Measurements from ENCODE around the gene PPA1. TPM values are rescaled to one million over a fixed set of nuclear protein-coding genes. Genes with fewer than 3 reads are reported as not detected.

The PPA1 gene
- total RNA-seq: 405 and 419 TPM in 2 replicates

GRCh38 chr10:70233109-70233938 lies at the start of gene PPA1:
PPA1 (minus strand) TSS chr10:70233429; CDS start chr10:70233327, 102 bp downstream.
- H3K27me3 Mint-ChIP-seq (ENCODE audit: low read depth): no peaks in the 10 kb centered on the region
- DNase-seq (ENCODE audit: low spot score): peak; percentile 98
- H3K4me1 Mint-ChIP-seq (ENCODE audit: low read depth): peaks cover 30% of the 10 kb centered on the region
- H3K36me3 Mint-ChIP-seq (ENCODE audit: low read depth): peaks cover 30% of the 10 kb centered on the region
- H3K9me3 Mint-ChIP-seq: peaks cover 4% of the 10 kb centered on the region
- H3K4me3 Mint-ChIP-seq (ENCODE audit: low read depth): peak within 1 kb of the TSS; percentile 88
- peak within 1 kb of the TSS; percentile 85 for H3K27ac Mint-ChIP-seq
- intact Hi-C loops (cut with micrococcal nuclease): loop anchor here (1.0 to 5.0 kb wide), 6 partner anchors 40 to 1901 kb away; partner anchors contain the start of genes EIF4EBP2, HNRNPH3, PBLD and SAR1A

DNA sequence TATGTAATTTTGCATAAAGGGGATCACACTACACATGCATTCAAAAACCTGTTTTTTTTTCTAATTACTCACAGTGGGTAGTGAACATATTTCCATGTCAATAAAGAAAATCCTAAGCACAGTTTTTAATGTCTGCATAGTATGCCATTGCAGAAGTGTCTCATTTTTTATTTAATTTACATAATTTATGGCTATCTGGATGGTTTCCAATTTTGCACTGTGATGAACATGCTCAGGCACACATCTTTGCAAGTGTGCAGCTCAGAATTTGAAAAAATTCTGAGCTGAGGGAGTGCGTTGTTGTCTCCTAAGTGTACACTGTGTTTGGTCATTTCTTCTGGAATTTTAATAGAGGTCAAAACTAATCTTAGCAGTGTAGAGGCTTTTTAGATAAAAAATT lies 48.4 kb upstream of the PPA1 start:
- H3K9me3 Mint-ChIP-seq: no peaks in the 10 kb centered on the region
- peaks cover 60% of the 10 kb centered on the region for H3K27me3 Mint-ChIP-seq (ENCODE audit: low read depth)
- no peak overlapping the region for H3K27ac Mint-ChIP-seq
- DNase-seq (ENCODE audit: low spot score): no peak
- H3K4me3 Mint-ChIP-seq (ENCODE audit: low read depth): no peak overlapping the region
- H3K36me3 Mint-ChIP-seq (ENCODE audit: low read depth): no peaks in the 10 kb centered on the region
- intact Hi-C loops (cut with micrococcal nuclease): no loop called here
- no peaks in the 10 kb centered on the region for H3K4me1 Mint-ChIP-seq (ENCODE audit: low read depth)

DNA sequence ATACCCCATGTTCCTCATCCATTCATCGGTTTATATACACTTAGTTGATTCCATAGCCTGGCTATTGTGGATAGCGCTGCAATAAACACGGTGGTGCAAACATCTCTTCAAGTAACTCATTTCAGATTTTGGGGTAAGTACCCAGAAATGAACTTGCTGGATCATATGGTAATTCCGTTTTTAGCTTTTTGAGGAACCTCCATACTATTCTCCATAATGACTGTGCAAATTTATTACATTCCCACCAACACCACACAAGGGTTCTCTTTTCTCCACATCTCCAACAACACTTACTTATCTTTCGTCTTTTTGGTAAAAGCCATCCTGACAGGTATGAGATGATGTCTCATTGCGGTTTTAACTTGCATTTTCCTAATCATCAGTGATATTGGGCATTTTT lies 46.9 kb upstream of the PPA1 start:
- Mint-ChIP-seq H3K4me3 (ENCODE audit: low read depth) (no peak overlapping the region), H3K36me3 (ENCODE audit: low read depth) (no peaks in the 10 kb centered on the region), H3K4me1 (ENCODE audit: low read depth) (no peaks in the 10 kb centered on the region), H3K27me3 (ENCODE audit: low read depth) (peaks cover 48% of the 10 kb centered on the region), H3K9me3 (peaks cover 9% of the 10 kb centered on the region), H3K27ac (no peak overlapping the region)
- intact Hi-C loops (cut with micrococcal nuclease): no loop called here
- DNase-seq (ENCODE audit: low spot score): no peak

GRCh38 chr10:70277396-70278030 lies 44.3 kb upstream of the PPA1 start:
- intact Hi-C loops (cut with micrococcal nuclease): no loop called here
- H3K4me3 Mint-ChIP-seq (ENCODE audit: low read depth): no peak overlapping the region
- H3K9me3 Mint-ChIP-seq: peaks cover 10% of the 10 kb centered on the region
- H3K27ac Mint-ChIP-seq: no peak overlapping the region
- peaks cover 27% of the 10 kb centered on the region for H3K27me3 Mint-ChIP-seq (ENCODE audit: low read depth)
- H3K36me3 Mint-ChIP-seq (ENCODE audit: low read depth): no peaks in the 10 kb centered on the region
- peaks cover 6% of the 10 kb centered on the region for H3K4me1 Mint-ChIP-seq (ENCODE audit: low read depth)
- DNase-seq (ENCODE audit: low spot score): no peak

DNA sequence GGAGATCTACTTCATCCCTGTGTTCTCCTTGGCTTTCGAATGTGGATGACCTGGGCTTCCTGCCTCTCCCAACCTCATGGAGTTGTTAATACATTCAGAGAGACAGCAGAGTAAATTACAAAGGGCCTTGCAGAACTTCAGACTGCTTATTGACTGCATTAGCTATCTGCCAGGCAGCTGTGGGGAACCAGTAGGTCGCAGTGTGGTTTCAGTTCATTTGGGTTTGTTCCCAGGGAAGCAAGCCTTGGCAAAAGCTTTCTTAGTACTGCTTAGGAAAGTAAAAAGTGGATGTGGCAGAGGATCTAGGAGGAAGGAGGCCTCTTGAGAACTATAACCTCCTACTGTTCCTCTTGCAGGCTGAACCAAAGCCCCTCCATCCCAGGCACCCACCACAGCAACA lies 41.4 kb upstream of the PPA1 start:
- H3K27me3 Mint-ChIP-seq (ENCODE audit: low read depth): peaks cover 2% of the 10 kb centered on the region
- peaks cover 10% of the 10 kb centered on the region for H3K9me3 Mint-ChIP-seq
- no peaks in the 10 kb centered on the region for H3K36me3 Mint-ChIP-seq (ENCODE audit: low read depth)
- no peak for DNase-seq (ENCODE audit: low spot score)
- no peak overlapping the region for H3K27ac Mint-ChIP-seq
- intact Hi-C loops (cut with micrococcal nuclease): loop anchor here (5.0 kb wide), 1 partner anchor 112 kb away; no protein-coding TSS in a partner anchor
- no peak overlapping the region for H3K4me3 Mint-ChIP-seq (ENCODE audit: low read depth)
- peaks cover 12% of the 10 kb centered on the region for H3K4me1 Mint-ChIP-seq (ENCODE audit: low read depth)

GRCh38 chr10:70272925-70273316 lies 39.7 kb upstream of the PPA1 start:
- no peak for DNase-seq (ENCODE audit: low spot score)
- Mint-ChIP-seq H3K36me3 (ENCODE audit: low read depth) (no peaks in the 10 kb centered on the region), H3K27me3 (ENCODE audit: low read depth) (no peaks in the 10 kb centered on the region), H3K4me3 (ENCODE audit: low read depth) (no peak overlapping the region), H3K27ac (no peak overlapping the region), H3K9me3 (peaks cover 10% of the 10 kb centered on the region), H3K4me1 (ENCODE audit: low read depth) (peaks cover 12% of the 10 kb centered on the region)
- intact Hi-C loops (cut with micrococcal nuclease): loop anchor here (1.0 to 5.0 kb wide), 4 partner anchors 40 to 111 kb away; partner anchors contain the start of gene PPA1

GRCh38 chr10:70271996-70272924 lies 39.0 kb upstream of the PPA1 start:
- intact Hi-C loops (cut with micrococcal nuclease): loop anchor here (2.0 to 5.0 kb wide), 2 partner anchors 83 to 110 kb away; no protein-coding TSS in a partner anchor
- no peak overlapping the region for H3K4me3 Mint-ChIP-seq (ENCODE audit: low read depth)

GRCh38 chr10:70270952-70271351 lies 37.7 kb upstream of the PPA1 start:
- H3K9me3 Mint-ChIP-seq: peaks cover 9% of the 10 kb centered on the region
- no peaks in the 10 kb centered on the region for H3K36me3 Mint-ChIP-seq (ENCODE audit: low read depth)
- DNase-seq (ENCODE audit: low spot score): no peak
- H3K27ac Mint-ChIP-seq: no peak overlapping the region
- H3K27me3 Mint-ChIP-seq (ENCODE audit: low read depth): peaks cover 2% of the 10 kb centered on the region
- H3K4me1 Mint-ChIP-seq (ENCODE audit: low read depth): peaks cover 19% of the 10 kb centered on the region
- no peak overlapping the region for H3K4me3 Mint-ChIP-seq (ENCODE audit: low read depth)
- intact Hi-C loops (cut with micrococcal nuclease): loop anchor here (5.0 kb wide), 1 partner anchor 109 kb away; no protein-coding TSS in a partner anchor

More at GRCh38 chr10:70271996-70272924, 39.0 kb upstream of the PPA1 start:
- H3K9me3 Mint-ChIP-seq: peaks cover 10% of the 10 kb centered on the region
- H3K36me3 Mint-ChIP-seq (ENCODE audit: low read depth): no peaks in the 10 kb centered on the region
- H3K4me1 Mint-ChIP-seq (ENCODE audit: low read depth): peaks cover 14% of the 10 kb centered on the region
- DNase-seq (ENCODE audit: low spot score): no peak
- peaks cover under 1% of the 10 kb centered on the region for H3K27me3 Mint-ChIP-seq (ENCODE audit: low read depth)
- peak overlapping the region; percentile 40 for H3K27ac Mint-ChIP-seq

DNA sequence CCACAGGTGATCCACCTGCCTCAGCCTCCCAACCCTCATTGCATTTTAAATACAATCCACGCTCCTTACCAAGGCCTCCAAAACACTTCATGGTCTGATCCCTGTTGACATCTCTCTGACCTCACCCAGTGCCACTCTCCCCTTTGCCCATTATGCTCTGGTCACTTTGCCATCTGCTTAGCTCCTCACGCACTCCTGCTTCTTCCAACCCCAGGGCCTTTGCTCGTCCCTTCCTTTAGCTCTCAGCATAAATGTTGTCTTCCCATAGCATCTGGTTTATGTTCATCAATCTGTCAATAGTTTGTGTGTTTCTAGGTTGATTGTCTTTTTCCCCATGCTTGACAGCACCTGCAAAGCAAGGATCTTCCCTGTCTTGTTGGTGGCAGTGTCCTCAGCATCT lies 36.5 kb upstream of the PPA1 start:
- Mint-ChIP-seq H3K4me3 (ENCODE audit: low read depth) (no peak overlapping the region), H3K27me3 (ENCODE audit: low read depth) (peaks cover 6% of the 10 kb centered on the region), H3K9me3 (no peaks in the 10 kb centered on the region), H3K36me3 (ENCODE audit: low read depth) (no peaks in the 10 kb centered on the region), H3K4me1 (ENCODE audit: low read depth) (peaks cover 19% of the 10 kb centered on the region), H3K27ac (no peak overlapping the region)
- DNase-seq (ENCODE audit: low spot score): no peak
- intact Hi-C loops (cut with micrococcal nuclease): loop anchor here (5.0 kb wide), 1 partner anchor 107 kb away; no protein-coding TSS in a partner anchor

GRCh38 chr10:70268376-70268775 lies 35.1 kb upstream of the PPA1 start:
- Mint-ChIP-seq H3K27me3 (ENCODE audit: low read depth) (peaks cover 11% of the 10 kb centered on the region), H3K9me3 (no peaks in the 10 kb centered on the region), H3K36me3 (ENCODE audit: low read depth) (no peaks in the 10 kb centered on the region), H3K27ac (no peak overlapping the region), H3K4me3 (ENCODE audit: low read depth) (no peak overlapping the region), H3K4me1 (ENCODE audit: low read depth) (peaks cover 19% of the 10 kb centered on the region)
- intact Hi-C loops (cut with micrococcal nuclease): no loop called here
- no peak for DNase-seq (ENCODE audit: low spot score)

DNA sequence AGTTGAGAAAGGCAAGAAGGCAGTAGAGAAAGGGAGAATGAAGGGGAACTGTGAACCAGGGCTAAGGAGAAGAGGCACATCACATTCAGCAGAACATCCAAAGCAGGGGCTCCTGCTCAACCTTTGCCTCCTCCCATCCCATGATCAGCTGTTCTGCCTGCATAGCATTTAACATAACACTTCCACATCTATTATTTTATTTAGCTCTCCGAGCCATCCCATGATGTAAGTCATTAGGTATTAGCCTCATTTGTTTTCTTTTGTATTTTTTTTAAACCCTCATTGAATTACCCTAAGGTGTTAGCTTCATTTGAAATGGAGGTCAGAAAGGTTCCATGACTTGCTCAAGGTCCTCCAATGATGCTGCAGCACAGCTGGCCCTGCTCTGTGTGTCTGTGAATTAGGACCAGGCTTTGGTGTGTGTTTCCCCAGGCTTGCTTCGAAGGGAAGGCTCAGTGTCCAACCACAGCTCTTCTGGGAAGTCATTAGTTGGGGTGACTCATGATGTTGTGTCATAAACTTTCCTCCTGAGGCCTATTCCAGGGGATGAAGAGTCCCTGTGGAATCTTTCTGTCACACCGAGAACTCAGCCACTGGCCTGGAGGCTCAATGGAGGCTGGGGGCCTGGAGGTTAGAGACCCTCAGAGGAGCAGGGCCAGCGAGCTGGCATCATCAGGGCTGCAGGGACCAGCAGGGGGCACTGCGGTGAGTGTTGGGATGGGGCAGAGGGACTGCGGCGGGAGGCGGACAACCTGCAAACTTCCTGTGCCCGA lies 34.1 kb upstream of the PPA1 start:
- H3K9me3 Mint-ChIP-seq: no peaks in the 10 kb centered on the region

GRCh38 chr10:70266701-70267100 lies 33.5 kb upstream of the PPA1 start:
- H3K4me3 Mint-ChIP-seq (ENCODE audit: low read depth): no peak overlapping the region
- peaks cover 5% of the 10 kb centered on the region for H3K9me3 Mint-ChIP-seq
- H3K27me3 Mint-ChIP-seq (ENCODE audit: low read depth): peaks cover 14% of the 10 kb centered on the region
- DNase-seq (ENCODE audit: low spot score): no peak
- no peak overlapping the region for H3K27ac Mint-ChIP-seq
- intact Hi-C loops (cut with micrococcal nuclease): no loop called here
- peaks cover 6% of the 10 kb centered on the region for H3K4me1 Mint-ChIP-seq (ENCODE audit: low read depth)
- H3K36me3 Mint-ChIP-seq (ENCODE audit: low read depth): no peaks in the 10 kb centered on the region

More for the DNA sequence above, 34.1 kb upstream of the PPA1 start:
- DNase-seq (ENCODE audit: low spot score): no peak
- no peak overlapping the region for H3K4me3 Mint-ChIP-seq (ENCODE audit: low read depth)
- H3K4me1 Mint-ChIP-seq (ENCODE audit: low read depth): peaks cover 11% of the 10 kb centered on the region
- peaks cover 11% of the 10 kb centered on the region for H3K27me3 Mint-ChIP-seq (ENCODE audit: low read depth)
- H3K36me3 Mint-ChIP-seq (ENCODE audit: low read depth): no peaks in the 10 kb centered on the region
- H3K27ac Mint-ChIP-seq: no peak overlapping the region
- intact Hi-C loops (cut with micrococcal nuclease): no loop called here

Data from activated T-helper 2 cell treated with anti-CD3 and anti-CD28 coated beads, Interferon-gamma antibody, Interleukin-2, Interleukin-4, amounts not matched to agents 10 μg/mL and 5 μg/mL and 100 μg/mL, durations not matched to agents 14 hours and 24 hours and 36 hours (primary cell).